GM21723 (cell line): Measurements from ENCODE around the gene UGT1A9.

Experiments used
- ATAC-seq: cut with Tn5 transposase; IDR thresholded peaks from one replicate; pipeline ENCODE4 v1.9.1; 2021; ENCODE audit warnings: mild to moderate bottlenecking, moderate library complexity; ENCODE audit not compliant: unreplicated experiment

UGT1A9 gene

GRCh38 chr2:233814056-233814835 is 142.5 kb downstream of the UGT1A9 start:
- ATAC-seq = no peak

GRCh38 chr2:233815861-233816260 is 144.2 kb downstream of the UGT1A9 start:
- no peak for ATAC-seq

GRCh38 chr2:233816334-233816733 is 144.6 kb downstream of the UGT1A9 start:
- no peak for ATAC-seq

- ATAC-seq = no peak
Measured at GRCh38 chr2:233816771-233817170, 145.1 kb downstream of the UGT1A9 start.

- no peak for ATAC-seq
Measured at GRCh38 chr2:233817361-233817911, 145.7 kb downstream of the UGT1A9 start.

- no peak for ATAC-seq
Measured at GRCh38 chr2:233817995-233818638, 146.4 kb downstream of the UGT1A9 start.

- no peak for ATAC-seq
Measured at GRCh38 chr2:233818639-233819621, 147.2 kb downstream of the UGT1A9 start.

GRCh38 chr2:233819884-233820773 is 148.4 kb downstream of the UGT1A9 start:
- ATAC-seq = no peak

GRCh38 chr2:233820774-233821105 is 149.0 kb downstream of the UGT1A9 start:
- ATAC-seq = no peak

- ATAC-seq = no peak
Measured at GRCh38 chr2:233821196-233821595, 149.5 kb downstream of the UGT1A9 start.

GRCh38 chr2:233821709-233822100 is 150.0 kb downstream of the UGT1A9 start:
- ATAC-seq = no peak

- no peak for ATAC-seq
Measured at GRCh38 chr2:233822101-233822771, 150.5 kb downstream of the UGT1A9 start.
